Loucy (cell line): ENCODE results near the gene GLIPR2.
A peak's percentile ranks its signal among the peaks of the same experiment; 100 is the strongest.

ENCODE experiments used
- H2AFZ ChIP-seq: fragments of 200-600 bp; sonication (generic); 2 replicates; pipeline ENCODE4 v1.6.0; 2016; ENCODE audit warnings: antibody characterized with exemption, mild to moderate bottlenecking, low read length, moderate library complexity
- H3F3A ChIP-seq: fragments of 200-600 bp; 2 replicates; pipeline ENCODE4 v1.6.0; 2016; ENCODE audit warnings: antibody characterized with exemption, low read depth, mild to moderate bottlenecking
- H3K27me3 ChIP-seq: fragments of 200-600 bp; sonication (generic); 2 replicates; pipeline ENCODE4 v1.6.1; 2014; ENCODE audit warnings: low read length, mild to moderate bottlenecking; ENCODE audit not compliant: insufficient read depth, poor library complexity, severe bottlenecking
- H3K36me3 ChIP-seq: fragments of 200-600 bp; sonication (generic); 2 replicates; pipeline ENCODE4 v1.6.1; 2016; ENCODE audit warnings: low read length; ENCODE audit not compliant: insufficient read depth
- H3K4me1 ChIP-seq: fragments of 200-600 bp; sonication (generic); 2 replicates; pipeline ENCODE4 v1.5.1; 2014; ENCODE audit warnings: low read length, mild to moderate bottlenecking; ENCODE audit not compliant: insufficient read depth, poor library complexity, severe bottlenecking
- H3K4me2 ChIP-seq: fragments of 200-600 bp; sonication (generic); 2 replicates; pipeline ENCODE4 v1.6.0; 2014; ENCODE audit warnings: antibody characterized with exemption, low read length, low read depth, mild to moderate bottlenecking; ENCODE audit not compliant: poor library complexity, severe bottlenecking
- H3K4me3 ChIP-seq: fragments of 200-600 bp; sonication (generic); 2 replicates; pipeline ENCODE4 v1.5.1; 2014; ENCODE audit warnings: low read length, mild to moderate bottlenecking, mixed read lengths; ENCODE audit not compliant: poor library complexity, severe bottlenecking
- H3K79me2 ChIP-seq: fragments of 200-600 bp; sonication (generic); 2 replicates; pipeline ENCODE4 v1.6.1; 2014; ENCODE audit warnings: low read length; ENCODE audit not compliant: insufficient read depth
- H3K9ac ChIP-seq: fragments of 200-600 bp; sonication (generic); 2 replicates; pipeline ENCODE4 v1.6.0; 2014; ENCODE audit warnings: mild to moderate bottlenecking, low read depth, low read length, moderate library complexity; ENCODE audit not compliant: poor library complexity, severe bottlenecking
- H3K9me2 ChIP-seq: fragments of 200-600 bp; sonication (generic); replicated peaks from 2 replicates; pipeline ENCODE4 v1.6.1; 2016; ENCODE audit warnings: low read depth, low read length, mixed read lengths
- H3K9me3 ChIP-seq: fragments of 200-600 bp; sonication (generic); 2 replicates; pipeline ENCODE4 v1.6.1; 2014; ENCODE audit warnings: mild to moderate bottlenecking, antibody characterized with exemption, low read length, low read depth; ENCODE audit not compliant: insufficient read depth
- H4K20me1 ChIP-seq: fragments of 200-600 bp; sonication (generic); 2 replicates; pipeline ENCODE4 v1.6.0; 2014; ENCODE audit warnings: antibody characterized with exemption, low read length, mild to moderate bottlenecking; ENCODE audit not compliant: insufficient read depth, poor library complexity, severe bottlenecking
- CTCF ChIP-seq: fragments of 200-600 bp; sonication (generic); conservative IDR thresholded peaks from 2 replicates; pipeline ENCODE4 v1.5.1; 2014; ENCODE audit warnings: mild to moderate bottlenecking, antibody characterized with exemption, low read length
- EZH2phosphoT487 ChIP-seq: fragments of 200-600 bp; IDR thresholded peaks from 2 replicates; pipeline ENCODE4 v1.6.1; 2018; ENCODE audit warnings: antibody characterized with exemption, mild to moderate bottlenecking, moderate library complexity, borderline replicate concordance

The GLIPR2 gene

GRCh38 chr9:36190388-36191289, 54.1 kb downstream of the GLIPR2 start, which contains the start of gene CLTA:
TSS of gene CLTA (plus strand) at chr9:36190921. CDS start at chr9:36191057, 136 bp downstream.
- Histone ChIP-seq H3K4me3 (peak within 1 kb of the TSS; percentile 96), H3K9ac (peak within 1 kb of the TSS; percentile 96), H3K36me3 (no peaks in the 10 kb centered on the region), H3K27me3 (no peaks in the 10 kb centered on the region), H4K20me1 (peaks cover 44% of the 10 kb centered on the region), H3K4me1 (peaks cover 40% of the 10 kb centered on the region), H3F3A (no peaks in the 10 kb centered on the region), H3K9me2 (no peaks in the 10 kb centered on the region), H2AFZ (peak within 1 kb of the TSS; percentile 75), H3K4me2 (peak within 1 kb of the TSS; percentile 98), H3K79me2 (peaks cover 49% of the 10 kb centered on the region), H3K9me3 (no peaks in the 10 kb centered on the region)
- TF ChIP-seq EZH2phosphoT487 (no peak), CTCF (peak; percentile 70)

- H3K79me2 ChIP-seq = peaks cover 53% of the 10 kb centered on the region
- H3K9ac ChIP-seq = peak overlapping the region; percentile 96
- H3K4me3 ChIP-seq = peak overlapping the region; percentile 96
- TF ChIP-seq EZH2phosphoT487 (no peak), CTCF (no peak)
- H3K36me3 ChIP-seq = no peaks in the 10 kb centered on the region
- H3K4me2 ChIP-seq = peak overlapping the region; percentile 98
- H3K9me2 ChIP-seq = no peaks in the 10 kb centered on the region
- peaks cover 40% of the 10 kb centered on the region for H3K4me1 ChIP-seq
- H3F3A ChIP-seq = no peaks in the 10 kb centered on the region
- H4K20me1 ChIP-seq = peaks cover 44% of the 10 kb centered on the region
- H3K27me3 ChIP-seq = no peaks in the 10 kb centered on the region
- H3K9me3 ChIP-seq = no peaks in the 10 kb centered on the region
- peak overlapping the region; percentile 75 for H2AFZ ChIP-seq
Measured at GRCh38 chr9:36191290-36191645, 54.7 kb downstream of the GLIPR2 start.

GRCh38 chr9:36191686-36192085, 55.2 kb downstream of the GLIPR2 start:
- H3K36me3 ChIP-seq = no peaks in the 10 kb centered on the region
- H3K9me2 ChIP-seq = no peaks in the 10 kb centered on the region
- no peaks in the 10 kb centered on the region for H3K9me3 ChIP-seq
- peaks cover 40% of the 10 kb centered on the region for H3K4me1 ChIP-seq
- H3K4me3 ChIP-seq = peak overlapping the region; percentile 96
- H3K27me3 ChIP-seq = no peaks in the 10 kb centered on the region
- no peaks in the 10 kb centered on the region for H3F3A ChIP-seq
- H2AFZ ChIP-seq = no peak overlapping the region
- H3K4me2 ChIP-seq = peak overlapping the region; percentile 98
- peaks cover 57% of the 10 kb centered on the region for H3K79me2 ChIP-seq
- TF ChIP-seq EZH2phosphoT487 = no peak
- TF ChIP-seq CTCF = no peak
- peak overlapping the region; percentile 96 for H3K9ac ChIP-seq
- H4K20me1 ChIP-seq = peaks cover 48% of the 10 kb centered on the region
